IPS DF 4.7 (cell line): Measurements from ENCODE around the gene HLA-B.
"Not testable (repeated sequence)": the region's sequence is repeated elsewhere in the genome, so short reads cannot be mapped to it uniquely, and the experiment has no call there.

ENCODE experiments used
- DNase-seq: peaks from one replicate; pipeline ENCODE4 v3.0.0-alpha.2; 2013; ENCODE audit warnings: low spot score; ENCODE audit errors: extremely low read depth

Gene HLA-B

GRCh38 chr6:31356946-31357466 lies at the start of gene HLA-B:
TSS of gene HLA-B (minus strand) at chr6:31357179. CDS start at chr6:31357158, 21 bp downstream.
- DNase-seq: peak; percentile 41

- no peak for DNase-seq
These were observed 49.0 kb upstream of the HLA-B start for GRCh38 chr6:31405996-31406395.

GRCh38 chr6:31404061-31404364 lies 47.0 kb upstream of the HLA-B start:
- DNase-seq: not testable (repeated sequence)

- DNase-seq: peak; percentile 75
These were observed 46.5 kb upstream of the HLA-B start, which contains the start of gene MICA for GRCh38 chr6:31403283-31404060. TSS of gene MICA (plus strand) at chr6:31403595. CDS start at chr6:31403633, 38 bp downstream.

GRCh38 chr6:31402324-31403282 lies 45.6 kb upstream of the HLA-B start:
- no peak for DNase-seq

GRCh38 chr6:31401403-31401802 lies 44.4 kb upstream of the HLA-B start:
- DNase-seq: no peak

- no peak for DNase-seq
These were observed 43.7 kb upstream of the HLA-B start for GRCh38 chr6:31400467-31401289.

GRCh38 chr6:31399589-31400466 lies 42.8 kb upstream of the HLA-B start:
- no peak for DNase-seq

GRCh38 chr6:31397901-31398525 lies 41.0 kb upstream of the HLA-B start:
- DNase-seq: no peak

- not testable (repeated sequence) for DNase-seq
These were observed 40.1 kb upstream of the HLA-B start for GRCh38 chr6:31397153-31397499.

GRCh38 chr6:31396422-31397152 lies 39.6 kb upstream of the HLA-B start:
- no peak for DNase-seq

- no peak for DNase-seq
These were observed 38.9 kb upstream of the HLA-B start for GRCh38 chr6:31395832-31396231.

GRCh38 chr6:31394381-31394780 lies 37.4 kb upstream of the HLA-B start:
- no peak for DNase-seq

- DNase-seq: no peak
These were observed 37.0 kb upstream of the HLA-B start for GRCh38 chr6:31393932-31394331.

- not testable (repeated sequence) for DNase-seq
These were observed 32.8 kb upstream of the HLA-B start for GRCh38 chr6:31389802-31390132.

- DNase-seq: not testable (repeated sequence)
These were observed 32.2 kb upstream of the HLA-B start for GRCh38 chr6:31388916-31389801.

- no peak for DNase-seq
These were observed 30.0 kb upstream of the HLA-B start for GRCh38 chr6:31386977-31387376.

GRCh38 chr6:31386099-31386498 lies 29.1 kb upstream of the HLA-B start:
- DNase-seq: no peak
